H9 (cell line): ENCODE data around the gene CALY. TPM values are rescaled to one million over a fixed set of nuclear protein-coding genes. Genes with fewer than 3 reads are reported as not detected.

ENCODE experiments used
- DNase-seq: peaks from one replicate; pipeline ENCODE4 v3.0.0-alpha.2; 2017
- H2AFZ ChIP-seq: one replicate; pipeline ENCODE4 v1.6.1; 2013; ENCODE audit warnings: mild to moderate bottlenecking, low read length, control low read depth, moderate library complexity
- H2AK5ac ChIP-seq: 2 replicates; pipeline ENCODE4 v1.6.1; 2013; ENCODE audit warnings: low read length, control low read depth, mixed read lengths; ENCODE audit not compliant: insufficient read length
- H2BK120ac ChIP-seq: one replicate; pipeline ENCODE4 v1.6.1; 2013; ENCODE audit warnings: low read depth, mild to moderate bottlenecking, low read length, control low read depth, inconsistent platforms; ENCODE audit not compliant: poor library complexity, severe bottlenecking
- H2BK12ac ChIP-seq: 2 replicates; pipeline ENCODE4 v1.6.1; 2013; ENCODE audit warnings: low read length, control low read depth, mixed read lengths, low read depth; ENCODE audit not compliant: insufficient read length
- H2BK15ac ChIP-seq: 2 replicates; pipeline ENCODE4 v1.6.1; 2013; ENCODE audit warnings: low read depth, low read length, control low read depth
- H2BK20ac ChIP-seq: one replicate; pipeline ENCODE4 v1.6.1; 2013; ENCODE audit warnings: low read depth, mild to moderate bottlenecking, low read length, control low read depth, inconsistent platforms; ENCODE audit not compliant: poor library complexity, severe bottlenecking
- H2BK5ac ChIP-seq: 2 replicates; pipeline ENCODE4 v1.6.1; 2013; ENCODE audit warnings: low read length, control low read depth, mixed read lengths; ENCODE audit not compliant: insufficient read length
- H3K14ac ChIP-seq: 2 replicates; pipeline ENCODE4 v1.6.1; 2013; ENCODE audit warnings: low read length, control low read depth; ENCODE audit not compliant: insufficient read depth
- H3K18ac ChIP-seq: 2 replicates; pipeline ENCODE4 v1.6.1; 2013; ENCODE audit warnings: low read depth, mild to moderate bottlenecking, mixed read lengths, low read length, control low read depth; ENCODE audit not compliant: insufficient read length
- H3K23ac ChIP-seq: 2 replicates; pipeline ENCODE4 v1.6.1; 2013; ENCODE audit warnings: low read length, control low read depth, mixed read lengths, low read depth; ENCODE audit not compliant: insufficient read length
- H3K23me2 ChIP-seq: 2 replicates; pipeline ENCODE4 v1.6.1; 2013; ENCODE audit warnings: low read depth, mild to moderate bottlenecking, mixed read lengths, low read length, control low read depth; ENCODE audit not compliant: insufficient read length, poor library complexity, severe bottlenecking
- H3K27ac ChIP-seq: 2 replicates; pipeline ENCODE4 v1.5.1; 2013; ENCODE audit warnings: low read length, control low read depth, mixed read lengths, low read depth; ENCODE audit not compliant: insufficient read length
- H3K27me3 ChIP-seq: 2 replicates; pipeline ENCODE4 v1.6.1; 2013; ENCODE audit warnings: low read length, control low read depth, inconsistent platforms; ENCODE audit not compliant: insufficient read depth
- H3K4ac ChIP-seq: 2 replicates; pipeline ENCODE4 v1.6.1; 2013; ENCODE audit warnings: low read depth, mild to moderate bottlenecking, control low read depth, inconsistent platforms, low read length, moderate library complexity
- H3K4me1 ChIP-seq: 2 replicates; pipeline ENCODE4 v1.6.1; 2013; ENCODE audit warnings: low read length, control low read depth, inconsistent platforms; ENCODE audit not compliant: insufficient read depth
- H3K4me2 ChIP-seq: 2 replicates; pipeline ENCODE4 v1.6.1; 2013; ENCODE audit warnings: low read length, control low read depth, mixed read lengths; ENCODE audit not compliant: insufficient read length, insufficient read depth
- H3K56ac ChIP-seq: 2 replicates; pipeline ENCODE4 v1.6.1; 2013; ENCODE audit warnings: low read depth, mild to moderate bottlenecking, mixed read lengths, low read length, control low read depth; ENCODE audit not compliant: insufficient read length
- H3K79me1 ChIP-seq: 2 replicates; pipeline ENCODE4 v1.6.1; 2013; ENCODE audit warnings: low read depth, mild to moderate bottlenecking, moderate library complexity, low read length, control low read depth, inconsistent platforms; ENCODE audit not compliant: insufficient read depth, poor library complexity, severe bottlenecking
- H3K79me2 ChIP-seq: 2 replicates; pipeline ENCODE4 v1.6.1; 2013; ENCODE audit warnings: low read length, control low read depth, inconsistent platforms; ENCODE audit not compliant: insufficient read depth
- H3K9ac ChIP-seq: 2 replicates; pipeline ENCODE4 v1.6.1; 2013; ENCODE audit warnings: low read length, control low read depth, mixed read lengths; ENCODE audit not compliant: insufficient read length; ENCODE audit errors: extremely low read depth
- H3K9me3 ChIP-seq: one replicate; pipeline ENCODE4 v1.6.1; 2013; ENCODE audit warnings: low read depth, low read length, inconsistent platforms; ENCODE audit not compliant: control insufficient read depth
- H3T11ph ChIP-seq: one replicate; pipeline ENCODE4 v1.6.1; 2013; ENCODE audit warnings: mild to moderate bottlenecking, low read length, control low read depth, inconsistent platforms
- H4K20me1 ChIP-seq: one replicate; pipeline ENCODE4 v1.6.1; 2013; ENCODE audit not compliant: control insufficient read depth, insufficient read length, insufficient read depth
- H4K5ac ChIP-seq: 2 replicates; pipeline ENCODE4 v1.6.1; 2013; ENCODE audit warnings: low read depth, mild to moderate bottlenecking, mixed read lengths, low read length, control low read depth; ENCODE audit not compliant: insufficient read length
- H4K8ac ChIP-seq: replicated peaks from 2 replicates; pipeline ENCODE4 v1.6.1; 2013; ENCODE audit warnings: low read length, control low read depth, mixed read lengths, low read depth; ENCODE audit not compliant: insufficient read length
- H4K91ac ChIP-seq: 2 replicates; pipeline ENCODE4 v1.6.1; 2013; ENCODE audit warnings: low read depth, mild to moderate bottlenecking, moderate library complexity, mixed read lengths, low read length, control low read depth; ENCODE audit not compliant: insufficient read length
- H3K27ac Mint-ChIP-seq, 3 experiments: 2 replicates in 2 of 3; 3 replicates in 1 of 3; pipeline ENCODE4 v1.8.0; 2020 to 2021; ENCODE audit warnings: mixed read lengths in 3 of 3, mild to moderate bottlenecking in 1 of 3, moderate library complexity in 1 of 3
- H3K27me3 Mint-ChIP-seq: 2 replicates; pipeline ENCODE4 v1.8.0; 2021; ENCODE audit warnings: low read depth, mild to moderate bottlenecking, moderate library complexity, mixed read lengths
- H3K36me3 Mint-ChIP-seq, 3 experiments: 2 replicates in 2 of 3; 3 replicates in 1 of 3; pipeline ENCODE4 v1.8.0; 2020 to 2021; ENCODE audit warnings: low read depth in 3 of 3, mixed read lengths in 3 of 3; ENCODE audit not compliant: insufficient read depth in 1 of 3
- H3K4me1 Mint-ChIP-seq, 2 experiments: 2 replicates each; pipeline ENCODE4 v1.8.0; 2020; ENCODE audit warnings: mixed read lengths in 2 of 2
- H3K4me3 Mint-ChIP-seq, 2 experiments: 2 replicates in 1 of 2; 3 replicates in 1 of 2; pipeline ENCODE4 v1.8.0; 2020 to 2021; ENCODE audit warnings: mild to moderate bottlenecking in 2 of 2, mixed read lengths in 2 of 2, moderate library complexity in 1 of 2
- H3K9me3 Mint-ChIP-seq, 2 experiments: 2 replicates in 1 of 2; 3 replicates in 1 of 2; pipeline ENCODE4 v1.8.0; 2020; ENCODE audit warnings: mild to moderate bottlenecking in 2 of 2, mixed read lengths in 2 of 2, moderate library complexity in 1 of 2
- CTCF ChIP-seq: fragments of 200-600 bp; sonication (generic); conservative IDR thresholded peaks from 3 replicates; pipeline ENCODE4 v1.8.0; 2021; ENCODE audit warnings: antibody characterized with exemption, mild to moderate bottlenecking
- WGBS: extraction: QIAGEN DNeasy Blood & Tissue Kit; methylation state at CpG from one replicate; pipeline ENCODE4 v1.1.7; 2013; ENCODE audit warnings: missing lambda C conversion rate, low lambda C conversion rate, mixed read lengths; ENCODE audit not compliant: insufficient read length; ENCODE audit errors: extremely low coverage; 5-methylcytosine and 5-hydroxymethylcytosine counted together
- total RNA-seq: library from RNA; stranded (reverse); gene quantifications from 2 replicates; pipeline ENCODE4 v1.2.1, GENCODE V29; 2021

The CALY gene
- total RNA-seq, 1 experiment from 2014 or later = 2.9 TPM

DNA sequence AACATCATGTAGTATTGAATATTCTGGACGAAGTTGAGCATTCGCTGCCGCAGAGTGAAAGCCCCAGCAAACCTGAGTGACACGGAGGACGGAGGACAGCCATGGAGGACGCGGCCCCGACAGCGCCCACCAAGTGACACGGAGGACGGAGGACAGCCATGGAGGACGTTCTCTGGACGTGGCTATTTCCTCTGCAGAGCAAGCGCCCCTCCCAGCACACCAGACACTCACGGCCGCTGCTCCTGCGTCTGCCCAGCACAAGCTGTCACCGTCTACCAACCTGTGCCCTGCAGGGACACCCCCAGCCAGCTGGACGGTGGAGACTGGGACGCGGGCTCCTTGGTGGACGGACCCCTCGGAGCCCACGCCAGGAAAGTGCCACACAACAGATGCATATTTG lies 52.8 kb downstream of the CALY start:
- H2BK5ac ChIP-seq = no peak overlapping the region
- Mint-ChIP-seq H3K9me3 (no peaks in the 10 kb centered on the region), H3K27ac (no peak overlapping the region), H3K36me3 (peaks cover 24 to 73% (median 65%) of the 10 kb centered on the region in 3 experiments; a peak in 6 of 7 replicates), H3K4me3 (no peak overlapping the region), H3K27me3 (no peaks in the 10 kb centered on the region), H3K4me1 (no peaks in the 10 kb centered on the region)
- no peak overlapping the region for H3T11ph ChIP-seq
- no peaks in the 10 kb centered on the region for H3K27me3 ChIP-seq
- no peak overlapping the region for H3K56ac ChIP-seq
- no peak for DNase-seq
- no peaks in the 10 kb centered on the region for H3K23me2 ChIP-seq
- no peak overlapping the region for H3K23ac ChIP-seq
- no peak overlapping the region for H3K18ac ChIP-seq
- no peaks in the 10 kb centered on the region for H3K79me1 ChIP-seq
- H2AFZ ChIP-seq = no peak overlapping the region
- no peak overlapping the region for H3K4ac ChIP-seq
- no peaks in the 10 kb centered on the region for H3K9me3 ChIP-seq
- TF ChIP-seq CTCF = no peak
- H4K91ac ChIP-seq = no peak overlapping the region
- no peak overlapping the region for H2BK20ac ChIP-seq
- H3K4me1 ChIP-seq = no peaks in the 10 kb centered on the region
- no peak overlapping the region for H3K14ac ChIP-seq
- H3K9ac ChIP-seq = no peak overlapping the region
- H4K20me1 ChIP-seq = no peaks in the 10 kb centered on the region
- H3K79me2 ChIP-seq = no peaks in the 10 kb centered on the region
- H3K27ac ChIP-seq = no peak overlapping the region
- H2BK15ac ChIP-seq = no peak overlapping the region
- no peak overlapping the region for H4K8ac ChIP-seq
- no peak overlapping the region for H2BK12ac ChIP-seq
- H4K5ac ChIP-seq = no peak overlapping the region
- no peak overlapping the region for H2AK5ac ChIP-seq
- H2BK120ac ChIP-seq = no peak overlapping the region
- no peak overlapping the region for H3K4me2 ChIP-seq
- no CpG with 5 or more reads among the region's 24 CpGs for WGBS
